Measurements from ENCODE around the gene VAC14.

Gene VAC14

DNA sequence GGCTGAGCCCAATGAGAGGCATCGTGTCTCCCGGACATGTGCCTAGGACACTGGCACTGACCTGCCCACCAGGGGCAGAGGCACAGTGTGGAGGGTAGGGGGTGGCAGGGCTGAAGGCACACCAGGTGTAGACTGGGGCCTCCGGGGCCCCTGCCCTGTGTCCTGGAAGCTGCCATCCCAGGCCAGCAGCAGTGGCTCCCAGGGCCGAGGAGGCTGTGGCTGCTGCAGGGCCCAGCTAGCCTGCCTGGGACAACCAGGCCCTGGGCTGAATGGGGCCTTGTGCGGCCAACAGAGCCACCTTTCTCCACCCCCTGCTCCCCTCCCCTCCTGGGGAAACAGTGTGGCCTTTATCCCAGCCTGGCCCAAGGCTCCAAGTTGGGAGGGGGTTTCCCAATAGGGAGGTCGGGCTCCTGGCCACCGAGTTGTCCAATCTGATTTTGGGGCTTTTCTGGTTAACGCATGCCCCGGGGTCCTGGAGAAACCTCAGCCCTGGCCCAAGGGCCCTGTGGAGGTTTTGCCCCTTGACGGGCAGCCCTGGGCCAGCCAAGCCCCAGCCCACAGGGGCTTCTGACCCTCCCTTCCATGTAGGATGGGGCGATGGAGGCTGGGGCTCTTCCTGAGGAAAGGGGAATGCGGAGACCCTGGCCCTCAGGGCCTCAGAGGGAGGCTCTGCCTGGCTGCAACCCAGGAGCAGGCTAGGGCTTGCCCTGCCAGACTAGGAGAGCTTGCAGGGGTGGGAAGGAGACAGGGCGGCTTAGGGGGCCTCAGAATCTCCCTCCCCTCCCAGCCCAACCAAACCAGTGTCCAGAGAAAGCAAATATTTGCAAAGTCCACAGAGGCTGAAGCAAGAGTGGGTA is 119.3 kb downstream of the VAC14 start:
- TF ChIP-seq POLR2AphosphoS5 (IDR thresholded peaks at IDR 0.05; ENCODE audit: low read depth, low read length) (no peak), FOXP2 (optimal IDR thresholded peaks at IDR 0.05; ENCODE audit: borderline replicate concordance, extremely low read depth, extremely low read length, insufficient read depth) (no peak)

GRCh38 chr16:70680495-70681381 is 120.2 kb downstream of the VAC14 start:
- no peak for TF ChIP-seq TAF1 (IDR thresholded peaks at IDR 0.05; ENCODE audit: borderline replicate concordance, insufficient read depth, low read length)
- TF ChIP-seq FOXP2 (optimal IDR thresholded peaks at IDR 0.05; ENCODE audit: borderline replicate concordance, extremely low read depth, extremely low read length, insufficient read depth) = no peak
- TF ChIP-seq REST (IDR thresholded peaks at IDR 0.05; ENCODE audit: insufficient read depth in 1 of 2, low read depth in 2 of 2, low read length in 2 of 2) = no peak
- TF ChIP-seq SIN3A (IDR thresholded peaks at IDR 0.05; ENCODE audit: borderline replicate concordance, insufficient read depth, low read length) = no peak
- TF ChIP-seq POLR2AphosphoS5 (IDR thresholded peaks at IDR 0.05; ENCODE audit: low read depth, low read length) = no peak

DNA sequence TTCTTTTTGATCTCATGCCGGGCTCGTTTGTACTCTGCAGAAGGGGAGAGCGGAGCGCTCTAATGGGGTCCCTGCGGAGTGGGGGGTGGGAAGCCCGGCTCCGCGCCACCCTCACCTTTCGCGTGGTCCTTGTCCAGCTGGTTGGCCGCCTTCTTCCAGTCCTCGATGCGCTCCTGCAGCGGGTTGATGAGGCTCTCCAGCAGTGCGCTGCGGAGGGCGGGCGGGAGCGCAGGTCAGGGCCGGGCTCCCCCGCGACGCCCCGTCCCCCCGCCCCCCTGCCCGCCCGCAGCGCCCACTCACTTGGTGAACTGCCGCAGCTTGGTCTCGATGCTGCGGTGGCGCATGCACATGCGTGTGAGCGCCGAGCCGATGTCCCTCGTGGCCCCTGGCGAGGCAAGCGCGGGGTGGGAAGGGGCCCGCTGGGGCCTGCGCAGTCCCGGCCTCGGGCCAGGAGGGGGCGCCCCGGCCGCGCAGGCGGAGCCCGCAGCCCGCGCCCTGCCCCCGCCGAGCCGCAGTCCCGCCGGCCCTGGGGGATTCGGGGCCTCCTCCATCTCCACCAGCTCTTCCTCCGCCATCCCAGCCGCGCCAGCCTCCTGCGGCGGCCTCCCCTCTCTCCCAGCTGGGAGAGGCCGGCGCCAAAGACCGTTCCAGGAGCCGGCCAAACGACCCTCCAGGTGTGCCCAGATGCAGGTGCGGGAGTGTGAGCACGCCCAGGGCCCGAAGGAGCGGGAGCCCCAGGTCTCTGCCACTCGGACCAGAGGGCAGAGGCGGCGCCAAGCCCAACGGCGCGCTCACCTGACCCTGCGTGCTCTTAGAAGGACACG is 121.1 kb downstream of the VAC14 start:
- TF ChIP-seq FOXP2 (optimal IDR thresholded peaks at IDR 0.05; ENCODE audit: borderline replicate concordance, extremely low read depth, extremely low read length, insufficient read depth) (no peak), TAF1 (IDR thresholded peaks at IDR 0.05; ENCODE audit: borderline replicate concordance, insufficient read depth, low read length) (no peak), REST (IDR thresholded peaks at IDR 0.05; ENCODE audit: insufficient read depth in 1 of 2, low read depth in 2 of 2, low read length in 2 of 2) (no peak), POLR2AphosphoS5 (IDR thresholded peaks at IDR 0.05; ENCODE audit: low read depth, low read length) (no peak), SIN3A (IDR thresholded peaks at IDR 0.05; ENCODE audit: borderline replicate concordance, insufficient read depth, low read length) (no peak)

- TF ChIP-seq REST (IDR thresholded peaks at IDR 0.05; ENCODE audit: insufficient read depth in 1 of 2, low read depth in 2 of 2, low read length in 2 of 2) = no peak
- no peak for TF ChIP-seq SIN3A (IDR thresholded peaks at IDR 0.05; ENCODE audit: borderline replicate concordance, insufficient read depth, low read length)
Measured at GRCh38 chr16:70678898-70679670, 121.9 kb downstream of the VAC14 start.
